K562 treated with DMSO at 1 percent for 12 hours (cell line): ENCODE measurements around the gene CD84. TPM values are rescaled to one million over a fixed set of nuclear protein-coding genes. Genes with fewer than 3 reads are reported as not detected.

Experiments
- total RNA-seq: library from RNA; unstranded; fragments of 300-600 nt; gene quantifications from 2 replicates; pipeline ENCODE4 v1.2.3, GENCODE V29; 2022; ENCODE audit not compliant: insufficient read depth

The CD84 gene, protein sequence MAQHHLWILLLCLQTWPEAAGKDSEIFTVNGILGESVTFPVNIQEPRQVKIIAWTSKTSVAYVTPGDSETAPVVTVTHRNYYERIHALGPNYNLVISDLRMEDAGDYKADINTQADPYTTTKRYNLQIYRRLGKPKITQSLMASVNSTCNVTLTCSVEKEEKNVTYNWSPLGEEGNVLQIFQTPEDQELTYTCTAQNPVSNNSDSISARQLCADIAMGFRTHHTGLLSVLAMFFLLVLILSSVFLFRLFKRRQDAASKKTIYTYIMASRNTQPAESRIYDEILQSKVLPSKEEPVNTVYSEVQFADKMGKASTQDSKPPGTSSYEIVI
- total RNA-seq: 0.49 and 3.9 TPM in 2 replicates

GRCh38 chr1:160579216-160579701 lies at the start of gene CD84:
TSS of gene CD84 (minus strand) at chr1:160579496. CDS start at chr1:160579437, 59 bp downstream.

GRCh38 chr1:160522622-160523345 lies 56.5 kb downstream of the CD84 start, which contains the start of gene SLAMF6:
TSS of gene SLAMF6 (minus strand) at chr1:160523255. CDS start at chr1:160523192, 63 bp downstream.

Other genes starting within 250 kb of the CD84 start
- 104 and 208 TPM in 2 replicates for gene COPA, start 236.2 kb downstream of the CD84 start, total RNA-seq
- 40.5 and 99.2 TPM in 2 replicates for gene NCSTN, start 236.1 kb downstream of the CD84 start, total RNA-seq
- gene NHLH1, start 212.4 kb downstream of the CD84 start, total RNA-seq: 0.52 and 0.88 TPM in 2 replicates
- gene VANGL2, start 178.9 kb downstream of the CD84 start, total RNA-seq: 2.3 and 7.0 TPM in 2 replicates
- gene SLAMF6, start 56.2 kb downstream of the CD84 start, total RNA-seq: 1.8 and 4.7 TPM in 2 replicates
- gene SLAMF1, start 67.5 kb upstream of the CD84 start, total RNA-seq: 1.0 and 1.9 TPM in 2 replicates
- not detected in 2 replicates for gene CD48, start 132.3 kb upstream of the CD84 start, total RNA-seq
- 0.35 and 1.6 TPM in 2 replicates for gene SLAMF7, start 159.8 kb upstream of the CD84 start, total RNA-seq
- gene LY9, start 216.7 kb upstream of the CD84 start, total RNA-seq: not detected in 2 replicates